SK-N-SH (cell line): Measurements from ENCODE around the gene SNX5.

Experiments used
- CHD2 ChIP-seq: fragments of 150-350 bp; IDR thresholded peaks from 2 replicates; pipeline ENCODE4 v1.6.1; 2018; ENCODE audit warnings: low read length; ENCODE audit not compliant: partially characterized antibody
- CTCF ChIP-seq: fragments of 200-600 bp; sonication (generic); IDR thresholded peaks from 2 replicates; pipeline ENCODE4 v1.6.1; 2017; ENCODE audit warnings: antibody characterized with exemption, mild to moderate bottlenecking, moderate library complexity
- EP300 ChIP-seq, 2 experiments: IDR thresholded peaks; 2 replicates each; pipeline versions ENCODE4 v1.4.0 to v1.6.1; 2012; ENCODE audit warnings: borderline replicate concordance in 1 of 2, low read depth in 1 of 2, low read length in 1 of 2
- EZH2phosphoT487 ChIP-seq: fragments of 200-600 bp; sonication (generic); IDR thresholded peaks from 2 replicates; pipeline ENCODE4 v1.6.1; 2017; ENCODE audit warnings: low read depth, mixed run types, mild to moderate bottlenecking, antibody characterized with exemption, moderate library complexity, borderline replicate concordance
- FOXM1 ChIP-seq: IDR thresholded peaks from 2 replicates; pipeline ENCODE4 v1.4.0; 2012; ENCODE audit warnings: low read depth, mild to moderate bottlenecking
- NRF1 ChIP-seq: IDR thresholded peaks from 2 replicates; pipeline ENCODE4 v1.6.1; 2012; ENCODE audit warnings: low read depth, mild to moderate bottlenecking, low read length
- RCOR1 ChIP-seq: fragments of 150-350 bp; IDR thresholded peaks from 2 replicates; pipeline ENCODE4 v1.6.1; 2017; ENCODE audit warnings: antibody characterized with exemption, low read length
- RXRA ChIP-seq: IDR thresholded peaks from 2 replicates; pipeline ENCODE4 v1.4.0; 2012; ENCODE audit warnings: low read depth, mild to moderate bottlenecking, borderline replicate concordance
- TAF1 ChIP-seq: IDR thresholded peaks from 2 replicates; pipeline ENCODE4 v1.6.1; 2012; ENCODE audit warnings: low read depth, mild to moderate bottlenecking, low read length, moderate library complexity, borderline replicate concordance
- TEAD4 ChIP-seq: IDR thresholded peaks from 2 replicates; pipeline ENCODE4 v1.4.0; 2012; ENCODE audit warnings: mild to moderate bottlenecking, borderline replicate concordance; ENCODE audit not compliant: insufficient read depth
- TF ChIP-seq, protein P1 (sequence below): IDR thresholded peaks from 2 replicates; pipeline ENCODE4; 2012
- TF ChIP-seq, protein P2 (sequence below): fragments of 150-350 bp; IDR thresholded peaks from 2 replicates; pipeline ENCODE4 v1.6.1; 2017; ENCODE audit warnings: antibody characterized with exemption, low read length, low read depth, borderline replicate concordance

GRCh38 chr20:17956099-17956685 is 12.4 kb downstream of the SNX5 start:
- TF ChIP-seq TEAD4: no peak
- no peak for TF ChIP-seq CTCF
- TF ChIP-seq RXRA: no peak
- no peak for TF ChIP-seq TAF1
- no peak for TF ChIP-seq RCOR1
- no peak for TF ChIP-seq EP300 (IDR thresholded peaks at IDR 0.05; ENCODE audit: borderline replicate concordance in 1 of 2, low read depth in 1 of 2, low read length in 1 of 2)
- TF ChIP-seq, protein P1, sequence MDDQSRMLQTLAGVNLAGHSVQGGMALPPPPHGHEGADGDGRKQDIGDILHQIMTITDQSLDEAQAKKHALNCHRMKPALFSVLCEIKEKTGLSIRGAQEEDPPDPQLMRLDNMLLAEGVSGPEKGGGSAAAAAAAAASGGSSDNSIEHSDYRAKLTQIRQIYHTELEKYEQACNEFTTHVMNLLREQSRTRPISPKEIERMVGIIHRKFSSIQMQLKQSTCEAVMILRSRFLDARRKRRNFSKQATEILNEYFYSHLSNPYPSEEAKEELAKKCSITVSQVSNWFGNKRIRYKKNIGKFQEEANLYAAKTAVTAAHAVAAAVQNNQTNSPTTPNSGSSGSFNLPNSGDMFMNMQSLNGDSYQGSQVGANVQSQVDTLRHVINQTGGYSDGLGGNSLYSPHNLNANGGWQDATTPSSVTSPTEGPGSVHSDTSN: no peak
- TF ChIP-seq CHD2: no peak
- TF ChIP-seq FOXM1: no peak
- TF ChIP-seq, protein P2, sequence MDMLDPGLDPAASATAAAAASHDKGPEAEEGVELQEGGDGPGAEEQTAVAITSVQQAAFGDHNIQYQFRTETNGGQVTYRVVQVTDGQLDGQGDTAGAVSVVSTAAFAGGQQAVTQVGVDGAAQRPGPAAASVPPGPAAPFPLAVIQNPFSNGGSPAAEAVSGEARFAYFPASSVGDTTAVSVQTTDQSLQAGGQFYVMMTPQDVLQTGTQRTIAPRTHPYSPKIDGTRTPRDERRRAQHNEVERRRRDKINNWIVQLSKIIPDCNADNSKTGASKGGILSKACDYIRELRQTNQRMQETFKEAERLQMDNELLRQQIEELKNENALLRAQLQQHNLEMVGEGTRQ: no peak
- no peak for TF ChIP-seq EZH2phosphoT487
- no peak for TF ChIP-seq NRF1
